Smooth muscle cell (in vitro differentiated cells): Measurements from ENCODE around the gene KRT6C. TPM values are rescaled to one million over a fixed set of nuclear protein-coding genes. Genes with fewer than 3 reads are reported as not detected.

Experiments used
- DNase-seq: peaks from one replicate; lab custom pipeline; 2025; ENCODE audit not compliant: unreplicated experiment; lab: John Stamatoyannopoulos, UW
- H2AFZ ChIP-seq: fragments of 200-600 bp; sonication (generic); 2 replicates; pipeline ENCODE4 v1.6.0; 2016; ENCODE audit warnings: antibody characterized with exemption, low read depth, mild to moderate bottlenecking
- H3F3A ChIP-seq: fragments of 200-600 bp; sonication (generic); 2 replicates; pipeline ENCODE4 v1.6.0; 2017; ENCODE audit warnings: antibody characterized with exemption, low read depth
- H3K27ac ChIP-seq: fragments of 200-600 bp; sonication (generic); 2 replicates; pipeline ENCODE4 v1.5.1; 2016; ENCODE audit warnings: low read depth, mild to moderate bottlenecking
- H3K27me3 ChIP-seq: fragments of 200-600 bp; sonication (generic); 2 replicates; pipeline ENCODE4 v1.6.1; 2016; ENCODE audit warnings: low read depth, mild to moderate bottlenecking
- H3K36me3 ChIP-seq: fragments of 200-600 bp; sonication (generic); 2 replicates; pipeline ENCODE4 v1.5.1; 2016; ENCODE audit warnings: low read depth
- H3K4me1 ChIP-seq: fragments of 200-600 bp; sonication (generic); 2 replicates; pipeline ENCODE4 v1.5.1; 2016; ENCODE audit warnings: low read depth
- H3K4me2 ChIP-seq: fragments of 200-600 bp; sonication (generic); 2 replicates; pipeline ENCODE4 v1.6.0; 2016; ENCODE audit warnings: mild to moderate bottlenecking
- H3K4me3 ChIP-seq: fragments of 200-600 bp; sonication (generic); 2 replicates; pipeline ENCODE4 v1.5.1; 2016; ENCODE audit warnings: mild to moderate bottlenecking
- H3K79me2 ChIP-seq: fragments of 200-600 bp; sonication (generic); 2 replicates; pipeline ENCODE4 v1.6.0; 2016; ENCODE audit warnings: low read depth, mild to moderate bottlenecking
- H3K9ac ChIP-seq: fragments of 200-600 bp; sonication (generic); 2 replicates; pipeline ENCODE4 v1.6.0; 2016; ENCODE audit warnings: low read depth
- H3K9me3 ChIP-seq: fragments of 200-600 bp; sonication (generic); replicated peaks from 2 replicates; pipeline ENCODE4 v1.5.1; 2016; ENCODE audit warnings: low read depth
- H4K20me1 ChIP-seq: fragments of 200-600 bp; sonication (generic); 2 replicates; pipeline ENCODE4 v1.6.0; 2016; ENCODE audit warnings: low read depth
- WGBS: methylation state at CpG from one replicate; pipeline ENCODE4 v1.1.7; 2016; ENCODE audit warnings: low lambda C conversion rate; 5-methylcytosine and 5-hydroxymethylcytosine counted together
- polyA plus RNA-seq: library from polyadenylated mRNA; unstranded; fragments of >200 nt; fragmentation: Nextera tagmentation; extraction: Ambion mirVana; gene quantifications from 2 replicates; pipeline ENCODE4 v1.2.1, GENCODE V29; 2016
- total RNA-seq: library from RNA; depleted of rRNA; stranded (reverse); fragments of >200 nt; gene quantifications from 2 replicates; pipeline ENCODE4 v1.2.3, GENCODE V29; 2014
- TF ChIP-seq, protein P1 (sequence below): fragments of 200-600 bp; sonication (generic); IDR thresholded peaks from 2 replicates; pipeline ENCODE4 v1.5.1; 2017; ENCODE audit warnings: borderline replicate concordance, mild to moderate bottlenecking, antibody characterized with exemption; ENCODE audit not compliant: insufficient read depth, poor library complexity, severe bottlenecking

The KRT6C gene
- total and polyA plus RNA-seq, 2 experiments from 2014 or later = 22.0 to 32.6 TPM

DNA sequence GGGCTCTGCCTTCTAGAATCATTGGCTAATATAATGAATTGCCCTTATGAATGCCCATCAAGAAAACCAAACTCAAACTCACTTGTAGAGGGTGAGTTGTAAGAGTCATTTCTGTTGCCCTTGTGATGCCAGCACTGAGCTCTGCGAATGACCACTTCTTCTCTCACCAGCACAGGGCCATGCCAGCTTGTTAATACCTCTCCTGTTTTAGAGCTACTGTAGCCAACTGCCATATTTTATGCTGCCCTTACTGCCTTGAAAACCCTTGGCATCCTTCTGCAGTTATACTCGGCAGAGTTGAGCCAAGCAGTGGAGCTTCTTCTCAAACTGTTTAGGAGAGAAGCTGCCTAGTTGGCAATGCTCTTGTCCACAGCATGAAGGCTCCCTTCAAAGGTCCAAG, 47.6 kb downstream of the KRT6C start:
- no peaks in the 10 kb centered on the region for H4K20me1 ChIP-seq
- H3K27ac ChIP-seq = no peak overlapping the region
- peaks cover 10% of the 10 kb centered on the region for H3K4me1 ChIP-seq
- no peak overlapping the region for H3K4me3 ChIP-seq
- H3F3A ChIP-seq = peaks cover 4% of the 10 kb centered on the region
- no peak overlapping the region for H3K4me2 ChIP-seq
- no peak overlapping the region for H3K9ac ChIP-seq
- peaks cover 14% of the 10 kb centered on the region for H3K27me3 ChIP-seq
- no peaks in the 10 kb centered on the region for H3K79me2 ChIP-seq
- H3K9me3 ChIP-seq = no peaks in the 10 kb centered on the region
- H3K36me3 ChIP-seq = no peaks in the 10 kb centered on the region
- no peak overlapping the region for H2AFZ ChIP-seq
- no peak for DNase-seq
- TF ChIP-seq, protein P1, sequence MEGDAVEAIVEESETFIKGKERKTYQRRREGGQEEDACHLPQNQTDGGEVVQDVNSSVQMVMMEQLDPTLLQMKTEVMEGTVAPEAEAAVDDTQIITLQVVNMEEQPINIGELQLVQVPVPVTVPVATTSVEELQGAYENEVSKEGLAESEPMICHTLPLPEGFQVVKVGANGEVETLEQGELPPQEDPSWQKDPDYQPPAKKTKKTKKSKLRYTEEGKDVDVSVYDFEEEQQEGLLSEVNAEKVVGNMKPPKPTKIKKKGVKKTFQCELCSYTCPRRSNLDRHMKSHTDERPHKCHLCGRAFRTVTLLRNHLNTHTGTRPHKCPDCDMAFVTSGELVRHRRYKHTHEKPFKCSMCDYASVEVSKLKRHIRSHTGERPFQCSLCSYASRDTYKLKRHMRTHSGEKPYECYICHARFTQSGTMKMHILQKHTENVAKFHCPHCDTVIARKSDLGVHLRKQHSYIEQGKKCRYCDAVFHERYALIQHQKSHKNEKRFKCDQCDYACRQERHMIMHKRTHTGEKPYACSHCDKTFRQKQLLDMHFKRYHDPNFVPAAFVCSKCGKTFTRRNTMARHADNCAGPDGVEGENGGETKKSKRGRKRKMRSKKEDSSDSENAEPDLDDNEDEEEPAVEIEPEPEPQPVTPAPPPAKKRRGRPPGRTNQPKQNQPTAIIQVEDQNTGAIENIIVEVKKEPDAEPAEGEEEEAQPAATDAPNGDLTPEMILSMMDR = no peak
- WGBS = 86% methylated on average over 2 of the region's 2 CpGs

DNA sequence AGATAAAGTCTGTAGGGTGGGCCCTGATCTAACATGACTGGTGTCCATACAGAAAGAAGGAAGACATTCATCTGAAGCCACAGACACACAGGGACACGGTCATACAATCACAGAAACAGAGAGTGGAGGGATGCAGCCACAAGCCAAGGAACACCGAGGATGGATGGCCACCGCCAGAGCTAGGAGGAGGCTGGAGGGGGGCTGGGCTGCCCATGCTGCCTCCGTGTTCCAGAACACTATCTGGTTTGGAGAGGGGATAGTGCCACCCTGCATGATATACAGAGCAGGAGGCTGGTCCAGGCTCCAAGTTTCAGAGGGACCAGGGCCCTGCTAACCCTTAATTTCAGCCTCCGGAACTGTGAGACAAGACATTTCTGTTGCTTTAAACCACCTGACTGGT, 48.1 kb downstream of the KRT6C start:
- Histone ChIP-seq H3K4me1 (peaks cover 10% of the 10 kb centered on the region), H3K79me2 (no peaks in the 10 kb centered on the region), H3K4me2 (no peak overlapping the region), H4K20me1 (no peaks in the 10 kb centered on the region), H3K36me3 (no peaks in the 10 kb centered on the region), H3F3A (peaks cover 4% of the 10 kb centered on the region), H3K9ac (no peak overlapping the region), H3K27ac (no peak overlapping the region), H3K9me3 (no peaks in the 10 kb centered on the region), H2AFZ (no peak overlapping the region), H3K4me3 (no peak overlapping the region), H3K27me3 (peaks cover 8% of the 10 kb centered on the region)
- 84% methylated on average over 5 of the region's 5 CpGs for WGBS
- TF ChIP-seq, protein P1 = no peak
- no peak for DNase-seq

DNA sequence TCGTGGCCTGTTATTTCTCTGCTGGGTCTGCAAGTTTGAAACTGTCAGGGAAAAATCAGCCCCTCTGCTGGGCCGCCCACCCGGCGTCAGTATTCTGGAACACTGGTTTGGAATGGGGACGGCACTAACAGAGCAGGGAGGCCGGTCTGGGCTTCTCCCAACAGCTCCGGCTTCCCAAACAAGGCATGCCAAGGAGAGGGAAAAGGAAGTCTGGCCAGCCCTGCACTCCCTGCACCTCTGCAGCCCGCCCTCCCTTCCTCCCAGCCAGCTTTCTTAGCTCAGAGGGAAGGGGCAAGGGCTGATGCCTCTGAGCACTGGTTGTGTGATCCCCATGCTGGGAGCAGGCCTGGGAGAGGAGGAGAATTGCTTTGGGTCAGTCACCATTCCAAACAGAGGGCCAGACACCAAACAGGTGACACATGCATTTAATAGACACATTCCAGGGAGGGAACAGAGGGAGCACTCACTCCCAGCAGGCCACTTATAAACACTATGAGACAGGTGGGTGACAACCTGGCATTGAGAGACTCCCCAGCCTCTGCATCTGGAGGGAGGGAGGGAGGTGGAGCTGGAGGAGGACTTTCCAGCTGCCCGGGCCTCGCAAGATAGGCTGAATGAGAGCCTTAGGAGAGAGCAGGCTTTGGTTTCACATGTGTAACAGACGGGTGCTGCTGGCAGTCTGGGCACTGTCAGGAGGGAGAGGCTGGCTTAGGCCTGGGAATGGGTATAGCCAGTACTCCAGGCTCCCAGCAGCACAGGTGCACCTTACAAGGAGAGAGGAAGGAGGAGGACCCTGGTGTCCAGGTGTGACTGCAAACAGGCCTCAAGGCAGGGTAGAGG, 49.7 kb downstream of the KRT6C start:
- no peaks in the 10 kb centered on the region for H3K9me3 ChIP-seq
- no peak for DNase-seq
- H3K27ac ChIP-seq = peak overlapping the region; percentile 38
- H3K4me2 ChIP-seq = no peak overlapping the region
- peaks cover 4% of the 10 kb centered on the region for H3F3A ChIP-seq
- H4K20me1 ChIP-seq = no peaks in the 10 kb centered on the region
- no peak overlapping the region for H3K4me3 ChIP-seq
- TF ChIP-seq, protein P1 = no peak
- H3K9ac ChIP-seq = no peak overlapping the region
- H3K27me3 ChIP-seq = no peaks in the 10 kb centered on the region
- H3K79me2 ChIP-seq = no peaks in the 10 kb centered on the region
- H3K4me1 ChIP-seq = peaks cover 10% of the 10 kb centered on the region
- H3K36me3 ChIP-seq = no peaks in the 10 kb centered on the region
- WGBS = 47% methylated on average over 11 of the region's 11 CpGs
- H2AFZ ChIP-seq = peak overlapping the region; percentile 61

DNA sequence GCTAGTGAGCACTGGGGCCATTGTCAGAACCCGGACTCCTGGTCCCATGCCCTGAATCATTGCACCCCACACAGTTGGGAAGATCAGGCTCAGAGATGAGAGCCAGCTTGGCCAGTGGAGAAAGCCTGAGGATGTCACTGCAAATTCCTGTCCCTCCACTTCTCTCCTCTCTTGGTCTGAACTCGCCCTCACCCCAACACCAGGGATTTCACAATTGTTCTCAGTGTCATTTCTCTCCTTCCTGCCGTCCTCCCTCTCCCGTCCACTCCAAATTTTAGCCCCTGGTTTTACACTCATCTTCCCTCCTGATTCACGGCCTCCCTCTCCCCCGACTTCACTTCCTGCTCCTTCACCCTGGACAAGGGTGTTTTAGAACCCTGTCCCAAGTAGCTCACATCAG, 50.6 kb downstream of the KRT6C start:
- Histone ChIP-seq H3K36me3 (no peaks in the 10 kb centered on the region), H3K9ac (no peak overlapping the region), H3K27me3 (no peaks in the 10 kb centered on the region), H3K4me1 (peaks cover 10% of the 10 kb centered on the region), H2AFZ (peak overlapping the region; percentile 61), H3K27ac (peak overlapping the region; percentile 38), H3K4me2 (no peak overlapping the region), H4K20me1 (no peaks in the 10 kb centered on the region), H3K9me3 (no peaks in the 10 kb centered on the region), H3K79me2 (no peaks in the 10 kb centered on the region), H3F3A (peaks cover 4% of the 10 kb centered on the region), H3K4me3 (no peak overlapping the region)
- DNase-seq = no peak
- 71% methylated on average over 6 of the region's 6 CpGs for WGBS
- TF ChIP-seq, protein P1 = no peak
